HepG2 (cell line): ENCODE results near the gene SLC29A2. TPM values are rescaled to one million over a fixed set of nuclear protein-coding genes. Genes with fewer than 3 reads are reported as not detected.

Source experiments
- ARID4A ChIP-seq: sonication (generic); formaldehyde crosslinking; IDR thresholded peaks from 2 replicates; pipeline ENCODE4 v1.5.0; 2020; ENCODE audit warnings: mild to moderate bottlenecking, missing genetic modification reagents, borderline replicate concordance
- ASH2L ChIP-seq: fragments of 300-600, 200-600 bp; sonication (generic); IDR thresholded peaks from 2 replicates; pipeline ENCODE4 v1.7.0; 2017; ENCODE audit warnings: low read depth, mild to moderate bottlenecking, moderate library complexity, mixed read lengths, low read length; ENCODE audit not compliant: insufficient read length
- BCL3 ChIP-seq: sonication (generic); formaldehyde crosslinking; IDR thresholded peaks from 2 replicates; pipeline ENCODE4 v1.5.1; 2020; ENCODE audit warnings: mild to moderate bottlenecking, missing genetic modification reagents, moderate library complexity
- NR2F2 ChIP-seq: IDR thresholded peaks from 2 replicates; pipeline ENCODE4 v1.6.1; 2012; ENCODE audit warnings: low read depth, inconsistent platforms, borderline replicate concordance
- NR2F6 ChIP-seq, 2 experiments: IDR thresholded peaks; 2 replicates each; pipeline ENCODE4 v1.6.1; 2016; ENCODE audit warnings: antibody characterized with exemption in 1 of 2, mild to moderate bottlenecking in 1 of 2
- RFXAP ChIP-seq: sonication (generic); formaldehyde crosslinking; IDR thresholded peaks from 2 replicates; pipeline ENCODE4 v1.4.0; 2020; ENCODE audit warnings: missing genetic modification reagents, borderline replicate concordance
- SIN3A ChIP-seq: IDR thresholded peaks from 2 replicates; pipeline ENCODE4 v1.6.1; 2011; ENCODE audit warnings: low read depth, mild to moderate bottlenecking, control low read depth, low read length, borderline replicate concordance
- TRIM22 ChIP-seq: fragments of 450-650 bp; IDR thresholded peaks from 2 replicates; pipeline ENCODE4 v1.6.1; 2017
- ZBTB4 ChIP-seq: sonication (generic); formaldehyde crosslinking; IDR thresholded peaks from 2 replicates; pipeline ENCODE4 v1.4.0; 2020; ENCODE audit warnings: missing genetic modification reagents, mild to moderate bottlenecking, borderline replicate concordance
- ZC3H4 ChIP-seq: sonication (generic); formaldehyde crosslinking; IDR thresholded peaks from 2 replicates; pipeline ENCODE4 v1.4.0; 2020; ENCODE audit warnings: missing genetic modification reagents, borderline replicate concordance
- ZNF207 ChIP-seq: fragments of 450-650 bp; IDR thresholded peaks from 2 replicates; pipeline ENCODE4 v1.6.1; 2016; ENCODE audit warnings: antibody characterized with exemption, borderline replicate concordance
- ZNF230 ChIP-seq: sonication (generic); formaldehyde crosslinking; IDR thresholded peaks from 2 replicates; pipeline ENCODE4 v1.4.0; 2020; ENCODE audit warnings: mild to moderate bottlenecking, missing genetic modification reagents
- ZNF24 ChIP-seq: fragments of 450-650 bp; IDR thresholded peaks from 2 replicates; pipeline ENCODE4 v1.6.1; 2017; ENCODE audit warnings: antibody characterized with exemption, mild to moderate bottlenecking
- ZNF296 ChIP-seq: sonication (generic); formaldehyde crosslinking; conservative IDR thresholded peaks from 2 replicates; pipeline ENCODE4 v1.5.0; 2020; ENCODE audit warnings: mild to moderate bottlenecking, missing genetic modification reagents
- ZNF354B ChIP-seq: sonication (generic); formaldehyde crosslinking; IDR thresholded peaks from 2 replicates; pipeline ENCODE4 v1.8.0; 2022; ENCODE audit warnings: mild to moderate bottlenecking, missing genetic modification reagents
- ZNF772 ChIP-seq: sonication (generic); formaldehyde crosslinking; IDR thresholded peaks from 2 replicates; pipeline ENCODE4 v1.5.0; 2020; ENCODE audit warnings: mild to moderate bottlenecking, missing genetic modification reagents
- ZNF775 ChIP-seq: sonication (generic); formaldehyde crosslinking; IDR thresholded peaks from 2 replicates; pipeline ENCODE4 v1.4.0; 2020; ENCODE audit warnings: missing genetic modification reagents, mild to moderate bottlenecking, moderate library complexity, borderline replicate concordance
- polyA plus RNA-seq, 8 experiments: library from polyadenylated mRNA; depleted of rRNA in 3 of 8; stranded (reverse) in 7 of 8; unstranded in 1 of 8; fragments of >200 nt; fragmentation: Illumina TruSeq in 4 of 8; extraction: Trizol in 4 of 8; gene quantifications; 2 replicates each; pipeline versions ENCODE4 v1.2.1 to v1.2.3, GENCODE V29; 2011 to 2016; ENCODE audit warnings: low read depth in 4 of 8, missing spikeins in 1 of 8, mixed read lengths in 1 of 8; ENCODE audit not compliant: insufficient read depth in 1 of 8
- total RNA-seq, 5 experiments: library from RNA; depleted of rRNA; stranded (reverse); fragments of >200 nt; fragmentation: Illumina TruSeq; extraction: Trizol; gene quantifications; 2 replicates each; pipeline ENCODE4 v1.2.3, GENCODE V29; 2016; ENCODE audit warnings: low read depth in 1 of 5

The SLC29A2 gene
- total and polyA plus RNA-seq, 2 of the 13 experiments (the other 11 are each of a cell fraction or from before 2014, with no cell fraction given): 0.63 to 0.66 TPM

GRCh38 chr11:66312549-66313320 is 58.8 kb downstream of the SLC29A2 start (continued):
- TF ChIP-seq ZNF296 (CRISPR knock-in tag) (no peak), ZNF775 (CRISPR knock-in tag) (0 out of 2 replicates have a peak, but pooled peaks have one; percentile 21), BCL3 (CRISPR knock-in tag) (no peak), ZNF354B (CRISPR knock-in tag) (no peak), ZNF207 (no peak), ZNF230 (no peak), RFXAP (peak; percentile 16; the same call in 1 of the 2 replicates), SIN3A (peak; percentile 74; the same call in 1 of the 2 replicates), TRIM22 (no peak), ASH2L (no peak), ARID4A (peak; percentile 47; the same call in 1 of the 2 replicates), ZNF772 (CRISPR knock-in tag) (no peak), ZBTB4 (CRISPR knock-in tag) (no peak), ZC3H4 (CRISPR knock-in tag) (no peak), NR2F2 (no peak), ZNF24 (no peak), NR2F6 (IDR thresholded peaks at IDR 0.05) (no peak), NR2F6 (CRISPR knock-in tag; IDR thresholded peaks at IDR 0.05) (peak; percentile 28; the same call in 1 of the 2 replicates)
